ENCODE measurements around the gene CATSPERD. TPM values are rescaled to one million over a fixed set of nuclear protein-coding genes. Genes with fewer than 3 reads are reported as not detected.
"Not testable (repeated sequence)": the region's sequence is repeated elsewhere in the genome, so short reads cannot be mapped to it uniquely, and the experiment has no call there.

The CATSPERD gene
- total and polyA plus RNA-seq, 12 donors: not detected

DNA sequence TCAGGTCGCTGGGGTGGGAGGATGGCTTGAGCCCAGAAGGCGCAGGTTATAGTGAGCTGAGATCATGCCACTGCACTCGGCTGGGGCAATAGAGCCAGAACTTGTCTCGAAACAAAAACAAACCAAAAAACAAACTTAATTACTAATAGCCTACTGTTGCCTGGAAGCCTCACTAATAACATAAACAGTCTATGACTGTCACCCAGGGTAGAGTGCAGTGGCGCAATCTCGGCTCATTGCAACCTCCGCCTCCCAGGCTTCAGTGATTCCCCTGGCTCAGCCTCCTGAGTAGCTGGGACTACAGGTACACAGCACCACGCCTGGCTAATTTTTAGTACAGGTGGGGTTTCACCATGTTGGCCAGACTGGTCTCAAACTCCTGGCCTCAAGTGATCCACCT, 18.0 kb downstream of the CATSPERD start:
- WGBS, 4 donors: 76 to 82% (median 80%) methylated on average over 8 of the region's 8 CpGs
- H3K27me3 ChIP-seq: no peaks in the 10 kb centered on the region
- TF ChIP-seq, protein P1, sequence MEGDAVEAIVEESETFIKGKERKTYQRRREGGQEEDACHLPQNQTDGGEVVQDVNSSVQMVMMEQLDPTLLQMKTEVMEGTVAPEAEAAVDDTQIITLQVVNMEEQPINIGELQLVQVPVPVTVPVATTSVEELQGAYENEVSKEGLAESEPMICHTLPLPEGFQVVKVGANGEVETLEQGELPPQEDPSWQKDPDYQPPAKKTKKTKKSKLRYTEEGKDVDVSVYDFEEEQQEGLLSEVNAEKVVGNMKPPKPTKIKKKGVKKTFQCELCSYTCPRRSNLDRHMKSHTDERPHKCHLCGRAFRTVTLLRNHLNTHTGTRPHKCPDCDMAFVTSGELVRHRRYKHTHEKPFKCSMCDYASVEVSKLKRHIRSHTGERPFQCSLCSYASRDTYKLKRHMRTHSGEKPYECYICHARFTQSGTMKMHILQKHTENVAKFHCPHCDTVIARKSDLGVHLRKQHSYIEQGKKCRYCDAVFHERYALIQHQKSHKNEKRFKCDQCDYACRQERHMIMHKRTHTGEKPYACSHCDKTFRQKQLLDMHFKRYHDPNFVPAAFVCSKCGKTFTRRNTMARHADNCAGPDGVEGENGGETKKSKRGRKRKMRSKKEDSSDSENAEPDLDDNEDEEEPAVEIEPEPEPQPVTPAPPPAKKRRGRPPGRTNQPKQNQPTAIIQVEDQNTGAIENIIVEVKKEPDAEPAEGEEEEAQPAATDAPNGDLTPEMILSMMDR (IDR thresholded peaks at IDR 0.05): no peak
- TF ChIP-seq POLR2A (IDR thresholded peaks at IDR 0.05): no peak
- no peak for DNase-seq
- H3K4me1 ChIP-seq (replicated peaks in 1 of 2): no peaks in the 10 kb centered on the region
- H3K4me3 ChIP-seq: no peak overlapping the region
- no peaks in the 10 kb centered on the region for H3K9me3 ChIP-seq (replicated peaks in 1 of 3)
- H3K36me3 ChIP-seq (replicated peaks in 1 of 2): no peaks in the 10 kb centered on the region
- no peak overlapping the region for H3K27ac ChIP-seq
- intact Hi-C loops (cut with DNase I): no loop called here

DNA sequence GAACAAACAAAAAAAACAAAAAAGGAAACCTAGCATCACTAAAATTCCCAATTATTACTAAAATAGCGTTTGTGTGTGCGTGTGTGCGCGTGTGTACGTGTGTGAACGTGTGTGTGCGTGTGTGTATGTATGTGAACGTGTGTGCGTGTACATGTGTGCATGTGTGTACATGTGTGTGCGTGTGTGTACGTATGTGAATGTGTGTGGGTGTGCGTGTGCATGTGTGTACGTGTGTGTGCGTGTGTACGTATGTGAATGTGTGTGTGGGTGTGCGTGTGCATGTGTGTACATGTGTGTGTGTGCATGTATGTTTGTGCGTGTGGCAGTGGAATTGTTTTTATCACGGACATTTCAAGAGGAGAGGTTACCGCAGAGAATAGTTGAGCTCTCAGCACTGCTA, 21.6 kb downstream of the CATSPERD start:
- Histone ChIP-seq H3K4me1 (replicated peaks in 1 of 2) (no peaks in the 10 kb centered on the region), H3K27ac (no peak overlapping the region), H3K9me3 (replicated peaks in 1 of 3) (no peaks in the 10 kb centered on the region), H3K27me3 (no peaks in the 10 kb centered on the region), H3K4me3 (no peak overlapping the region), H3K36me3 (replicated peaks in 1 of 2) (no peaks in the 10 kb centered on the region)
- no peak for TF ChIP-seq POLR2A (IDR thresholded peaks at IDR 0.05)
- TF ChIP-seq, protein P1 (IDR thresholded peaks at IDR 0.05): no peak
- intact Hi-C loops (cut with DNase I): no loop called here
- 80 to 86% (median 84%) methylated on average over 19 of the region's 19 CpGs for WGBS, 4 donors
- DNase-seq: no peak

DNA sequence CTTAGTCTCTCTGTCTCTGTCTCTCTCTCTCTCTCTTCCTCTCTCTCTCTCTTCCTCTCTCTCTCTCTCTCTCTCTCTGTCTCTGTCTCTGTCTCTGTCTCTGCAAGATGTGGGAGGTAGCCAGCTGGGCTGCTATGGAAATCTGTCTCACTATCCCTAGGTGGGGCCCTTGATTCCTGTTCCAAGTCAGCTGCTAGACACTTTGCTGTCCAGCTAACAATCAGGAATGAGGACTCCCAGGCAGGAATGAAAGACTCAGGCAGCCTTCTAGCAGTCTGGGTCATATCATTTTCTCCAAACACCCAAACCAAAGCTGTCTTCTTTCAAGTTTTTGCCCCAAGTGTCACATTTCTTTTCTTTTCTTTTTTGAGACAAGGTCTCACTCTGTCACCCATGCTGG, 23.2 kb downstream of the CATSPERD start:
- Histone ChIP-seq H3K4me1 (replicated peaks in 1 of 2) (no peaks in the 10 kb centered on the region), H3K27ac (no peak overlapping the region), H3K27me3 (no peaks in the 10 kb centered on the region), H3K4me3 (no peak overlapping the region), H3K9me3 (replicated peaks in 1 of 3) (no peaks in the 10 kb centered on the region), H3K36me3 (replicated peaks in 1 of 2) (no peaks in the 10 kb centered on the region)
- no peak for TF ChIP-seq POLR2A (IDR thresholded peaks at IDR 0.05)
- TF ChIP-seq, protein P1 (IDR thresholded peaks at IDR 0.05): no peak
- DNase-seq: no peak
- intact Hi-C loops (cut with DNase I): no loop called here

DNA sequence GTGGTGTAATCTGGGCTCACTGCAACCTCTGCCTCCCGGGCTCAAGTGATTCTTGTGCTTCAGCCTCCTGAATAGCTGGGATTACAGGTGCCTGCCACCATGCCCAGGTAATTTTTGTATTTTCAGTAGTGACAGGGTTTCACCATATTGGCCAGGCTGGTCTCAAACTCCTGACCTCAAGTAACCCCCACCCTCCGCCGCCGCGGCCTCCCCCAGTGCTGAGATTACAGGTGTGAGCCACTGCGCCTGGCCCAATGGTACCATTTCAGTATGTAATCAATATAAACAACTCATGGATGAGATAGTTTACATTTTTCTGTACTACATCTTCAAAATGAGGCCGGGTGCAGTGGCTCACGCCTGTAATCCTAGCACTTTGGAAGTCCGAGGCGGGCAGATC, 24.6 kb downstream of the CATSPERD start:
- H3K36me3 ChIP-seq (replicated peaks in 1 of 2); DNase-seq; H3K4me1 ChIP-seq (replicated peaks in 1 of 2); intact Hi-C loops (cut with DNase I); H3K27me3 ChIP-seq; H3K9me3 ChIP-seq (replicated peaks in 1 of 3); H3K27ac ChIP-seq; H3K4me3 ChIP-seq: not testable (repeated sequence)
- 78 to 91% (median 81%) methylated on average over 9 to 10 of the region's 10 CpGs for WGBS, 4 donors

DNA sequence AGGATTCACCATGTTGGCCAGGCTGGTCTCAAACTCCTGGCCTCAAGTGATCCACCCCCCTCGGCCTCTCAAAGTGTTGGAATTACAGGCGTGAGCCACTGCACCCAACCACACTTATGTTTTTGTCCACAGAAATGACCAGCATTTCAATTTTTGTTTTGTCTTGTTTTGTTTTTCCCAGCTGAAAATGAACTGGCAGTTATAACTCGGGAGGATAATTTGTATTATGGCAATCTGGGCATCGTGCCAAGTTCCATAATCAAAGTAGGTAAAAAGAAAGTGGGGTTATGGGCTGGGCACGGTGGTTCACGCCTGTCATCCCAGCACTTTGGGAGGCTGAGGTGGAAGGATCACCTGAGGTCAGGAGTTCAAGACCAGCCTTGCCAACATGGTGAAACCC, 28.5 kb downstream of the CATSPERD start:
- WGBS, 4 donors: 21 to 38% (median 36%) methylated on average over 6 of the region's 6 CpGs
- H3K36me3 ChIP-seq (replicated peaks in 1 of 2); H3K4me3 ChIP-seq; H3K27me3 ChIP-seq; DNase-seq; intact Hi-C loops (cut with DNase I); H3K4me1 ChIP-seq (replicated peaks in 1 of 2); H3K9me3 ChIP-seq (replicated peaks in 1 of 3); H3K27ac ChIP-seq: not testable (repeated sequence)
